Measurements from ENCODE around the gene TMEM135. TPM values are rescaled to one million over a fixed set of nuclear protein-coding genes. Genes with fewer than 3 reads are reported as not detected.

The TMEM135 gene
- total and polyA plus RNA-seq, 4 donors: 14.7 to 38.8 (median 20.7) TPM

GRCh38 chr11:87033561-87033960 is 4.2 kb upstream of the TMEM135 start:
- no peak for DNase-seq (ENCODE audit: low read depth in 4 of 6, low spot score in 6 of 6)
- Histone ChIP-seq H3K4me1 (ENCODE audit: control insufficient read depth, insufficient read depth, low read length) (peaks cover 5% of the 10 kb centered on the region), H3K4me3 (ENCODE audit: low read depth, low read length) (no peak overlapping the region), H3K36me3 (ENCODE audit: control insufficient read depth, insufficient read depth, low read length) (no peaks in the 10 kb centered on the region), H3K27ac (ENCODE audit: low read depth, low read length) (no peak overlapping the region), H3K27me3 (ENCODE audit: control insufficient read depth, insufficient read depth, low read length) (no peaks in the 10 kb centered on the region), H3K9me3 (ENCODE audit: control insufficient read depth, insufficient read depth, low read length) (no peaks in the 10 kb centered on the region)
- WGBS (ENCODE audit: insufficient coverage): 70% methylated on average over 2 of the region's 8 CpGs

GRCh38 chr11:87035976-87036583 is 1.7 kb upstream of the TMEM135 start:
- WGBS (ENCODE audit: insufficient coverage): 71% methylated on average over 3 of the region's 12 CpGs
- DNase-seq (ENCODE audit: low read depth in 4 of 6, low spot score in 6 of 6): no peak
- Histone ChIP-seq H3K27ac (ENCODE audit: low read depth, low read length) (no peak overlapping the region), H3K9me3 (ENCODE audit: control insufficient read depth, insufficient read depth, low read length) (no peaks in the 10 kb centered on the region), H3K4me1 (ENCODE audit: control insufficient read depth, insufficient read depth, low read length) (peaks cover 8% of the 10 kb centered on the region), H3K36me3 (ENCODE audit: control insufficient read depth, insufficient read depth, low read length) (no peaks in the 10 kb centered on the region), H3K4me3 (ENCODE audit: low read depth, low read length) (no peak overlapping the region), H3K27me3 (ENCODE audit: control insufficient read depth, insufficient read depth, low read length) (no peaks in the 10 kb centered on the region)

- no peaks in the 10 kb centered on the region for H3K27me3 ChIP-seq (ENCODE audit: control insufficient read depth, insufficient read depth, low read length)
- H3K4me3 ChIP-seq (ENCODE audit: low read depth, low read length): peak overlapping the region; percentile 96
- no peaks in the 10 kb centered on the region for H3K9me3 ChIP-seq (ENCODE audit: control insufficient read depth, insufficient read depth, low read length)
- 30% methylated on average over 7 of the region's 10 CpGs for WGBS (ENCODE audit: insufficient coverage)
- H3K27ac ChIP-seq (ENCODE audit: low read depth, low read length): peak overlapping the region; percentile 40
- DNase-seq (ENCODE audit: low read depth in 4 of 6, low spot score in 6 of 6): peak in 1 of 6 donors; percentile 43
- no peaks in the 10 kb centered on the region for H3K36me3 ChIP-seq (ENCODE audit: control insufficient read depth, insufficient read depth, low read length)
- H3K4me1 ChIP-seq (ENCODE audit: control insufficient read depth, insufficient read depth, low read length): peaks cover 8% of the 10 kb centered on the region
Measured at GRCh38 chr11:87036756-87037449, 831 bp upstream of the TMEM135 start.

- peak overlapping the region; percentile 96 for H3K4me3 ChIP-seq (ENCODE audit: low read depth, low read length)
- peaks cover 8% of the 10 kb centered on the region for H3K4me1 ChIP-seq (ENCODE audit: control insufficient read depth, insufficient read depth, low read length)
- no peaks in the 10 kb centered on the region for H3K9me3 ChIP-seq (ENCODE audit: control insufficient read depth, insufficient read depth, low read length)
- no peaks in the 10 kb centered on the region for H3K27me3 ChIP-seq (ENCODE audit: control insufficient read depth, insufficient read depth, low read length)
- no peak for DNase-seq (ENCODE audit: low read depth in 4 of 6, low spot score in 6 of 6)
- WGBS (ENCODE audit: insufficient coverage): 2% methylated on average over 6 of the region's 9 CpGs
- peaks cover 5% of the 10 kb centered on the region for H3K36me3 ChIP-seq (ENCODE audit: control insufficient read depth, insufficient read depth, low read length)
- H3K27ac ChIP-seq (ENCODE audit: low read depth, low read length): peak overlapping the region; percentile 67
Measured at GRCh38 chr11:87038235-87038977, 672 bp downstream of the TMEM135 start.

- DNase-seq (ENCODE audit: low read depth in 4 of 6, low spot score in 6 of 6): peak in 1 of 6 donors; percentile 16
- H3K4me3 ChIP-seq (ENCODE audit: low read depth, low read length): no peak overlapping the region
- no peaks in the 10 kb centered on the region for H3K9me3 ChIP-seq (ENCODE audit: control insufficient read depth, insufficient read depth, low read length)
- no peaks in the 10 kb centered on the region for H3K27me3 ChIP-seq (ENCODE audit: control insufficient read depth, insufficient read depth, low read length)
- H3K36me3 ChIP-seq (ENCODE audit: control insufficient read depth, insufficient read depth, low read length): peaks cover 5% of the 10 kb centered on the region
- H3K27ac ChIP-seq (ENCODE audit: low read depth, low read length): no peak overlapping the region
- WGBS (ENCODE audit: insufficient coverage): no CpG with 5 or more reads among the region's 3 CpGs
- peaks cover 8% of the 10 kb centered on the region for H3K4me1 ChIP-seq (ENCODE audit: control insufficient read depth, insufficient read depth, low read length)
Measured at GRCh38 chr11:87039371-87039770, 1.6 kb downstream of the TMEM135 start.

- no peak for DNase-seq (ENCODE audit: low read depth in 4 of 6, low spot score in 6 of 6)
- Histone ChIP-seq H3K4me3 (ENCODE audit: low read depth, low read length) (no peak overlapping the region), H3K36me3 (ENCODE audit: control insufficient read depth, insufficient read depth, low read length) (peaks cover 5% of the 10 kb centered on the region), H3K27ac (ENCODE audit: low read depth, low read length) (no peak overlapping the region), H3K27me3 (ENCODE audit: control insufficient read depth, insufficient read depth, low read length) (no peaks in the 10 kb centered on the region), H3K4me1 (ENCODE audit: control insufficient read depth, insufficient read depth, low read length) (peaks cover 3% of the 10 kb centered on the region), H3K9me3 (ENCODE audit: control insufficient read depth, insufficient read depth, low read length) (no peaks in the 10 kb centered on the region)
- WGBS (ENCODE audit: insufficient coverage): 100% methylated on average over 1 of the region's 1 CpG
Measured at GRCh38 chr11:87043894-87044293, 6.2 kb downstream of the TMEM135 start.

GRCh38 chr11:87046824-87047223 is 9.1 kb downstream of the TMEM135 start:
- Histone ChIP-seq H3K9me3 (ENCODE audit: control insufficient read depth, insufficient read depth, low read length) (no peaks in the 10 kb centered on the region), H3K27ac (ENCODE audit: low read depth, low read length) (no peak overlapping the region), H3K4me1 (ENCODE audit: control insufficient read depth, insufficient read depth, low read length) (no peaks in the 10 kb centered on the region), H3K36me3 (ENCODE audit: control insufficient read depth, insufficient read depth, low read length) (peaks cover 5% of the 10 kb centered on the region), H3K4me3 (ENCODE audit: low read depth, low read length) (no peak overlapping the region), H3K27me3 (ENCODE audit: control insufficient read depth, insufficient read depth, low read length) (no peaks in the 10 kb centered on the region)
- no CpG with 5 or more reads among the region's 2 CpGs for WGBS (ENCODE audit: insufficient coverage)
- DNase-seq (ENCODE audit: low read depth in 4 of 6, low spot score in 6 of 6): no peak

GRCh38 chr11:87056091-87056490 is 18.4 kb downstream of the TMEM135 start:
- H3K9me3 ChIP-seq (ENCODE audit: control insufficient read depth, insufficient read depth, low read length): no peaks in the 10 kb centered on the region
- no peaks in the 10 kb centered on the region for H3K4me1 ChIP-seq (ENCODE audit: control insufficient read depth, insufficient read depth, low read length)
- 75% methylated on average over 2 of the region's 3 CpGs for whole genome bisulfite sequencing (ENCODE audit: insufficient coverage)
- H3K27me3 ChIP-seq (ENCODE audit: control insufficient read depth, insufficient read depth, low read length): no peaks in the 10 kb centered on the region
- no peak for DNase-seq (ENCODE audit: low read depth in 4 of 6, low spot score in 6 of 6)
- H3K4me3 ChIP-seq (ENCODE audit: low read depth, low read length): no peak overlapping the region
- no peaks in the 10 kb centered on the region for H3K36me3 ChIP-seq (ENCODE audit: control insufficient read depth, insufficient read depth, low read length)
- no peak overlapping the region for H3K27ac ChIP-seq (ENCODE audit: low read depth, low read length)

- no peaks in the 10 kb centered on the region for H3K9me3 ChIP-seq (ENCODE audit: control insufficient read depth, insufficient read depth, low read length)
- no peak overlapping the region for H3K27ac ChIP-seq (ENCODE audit: low read depth, low read length)
- no peak for DNase-seq (ENCODE audit: low read depth in 4 of 6, low spot score in 6 of 6)
Measured at GRCh38 chr11:87057749-87058148, 20.0 kb downstream of the TMEM135 start.

More at GRCh38 chr11:87057749-87058148, 20.0 kb downstream of the TMEM135 start:
- no peaks in the 10 kb centered on the region for H3K36me3 ChIP-seq (ENCODE audit: control insufficient read depth, insufficient read depth, low read length)
- no peaks in the 10 kb centered on the region for H3K4me1 ChIP-seq (ENCODE audit: control insufficient read depth, insufficient read depth, low read length)
- H3K4me3 ChIP-seq (ENCODE audit: low read depth, low read length): no peak overlapping the region
- H3K27me3 ChIP-seq (ENCODE audit: control insufficient read depth, insufficient read depth, low read length): no peaks in the 10 kb centered on the region

Measured in spinal cord (tissue), 10 donors.